Activated CD8-positive, alpha-beta T cell treated with anti-CD3 and anti-CD28 coated beads, Interleukin-2, amount 10 ng/mL, durations not matched to agents 7 days and 5 days (primary cell): ENCODE results near the gene HDAC1. TPM values are rescaled to one million over a fixed set of nuclear protein-coding genes. Genes with fewer than 3 reads are reported as not detected.
"Not testable (repeated sequence)": the region's sequence is repeated elsewhere in the genome, so short reads cannot be mapped to it uniquely, and the experiment has no call there.

Source experiments
- ATAC-seq: fragments of 150-1000 bp; cut with Tn5 transposase; one replicate; pipeline ENCODE4 v1.10.0; 2021; ENCODE audit warnings: moderate library complexity
- CTCF ChIA-PET: fragments of 350-600 bp; sonication (Branson Sonifier 250); formaldehyde crosslinking; loops from one replicate; lab custom pipeline; 2021; ENCODE audit warnings: antibody characterized with exemption; lab: Charles Lee
- POLR2A ChIA-PET: fragments of 350-600 bp; sonication (Branson Sonifier 250); formaldehyde crosslinking; loops from one replicate; lab custom pipeline; 2021; ENCODE audit warnings: antibody characterized with exemption; lab: Charles Lee
- DNase-seq: peaks from one replicate; pipeline ENCODE4 v3.0.0-alpha.2; 2020
- H3K27ac Mint-ChIP-seq: one replicate; pipeline ENCODE4 v1.8.0; 2021; ENCODE audit warnings: mild to moderate bottlenecking, mixed read lengths
- H3K27me3 Mint-ChIP-seq: one replicate; pipeline ENCODE4 v1.8.0; 2021; ENCODE audit warnings: low read depth, mixed read lengths
- H3K36me3 Mint-ChIP-seq: one replicate; pipeline ENCODE4 v1.8.0; 2021; ENCODE audit warnings: low read depth, mixed read lengths
- H3K4me1 Mint-ChIP-seq: one replicate; pipeline ENCODE4 v1.8.0; 2021; ENCODE audit warnings: low read depth, mixed read lengths
- H3K4me3 Mint-ChIP-seq: one replicate; pipeline ENCODE4 v1.8.0; 2021; ENCODE audit warnings: mild to moderate bottlenecking, mixed read lengths
- H3K9me3 Mint-ChIP-seq: one replicate; pipeline ENCODE4 v1.8.0; 2022; ENCODE audit warnings: mixed read lengths; ENCODE audit not compliant: insufficient read depth
- total RNA-seq, 2 experiments: library from RNA; stranded (reverse); gene quantifications; one replicate each; pipeline ENCODE4 v1.2.3, GENCODE V29; 2021

HDAC1 gene
- total RNA-seq, 2 experiments from 2014 or later, result 219 to 227 TPM

- H3K36me3 Mint-ChIP-seq, result peaks cover 82% of the 10 kb centered on the region
- no peaks in the 10 kb centered on the region for H3K9me3 Mint-ChIP-seq
- no peak overlapping the region for H3K4me3 Mint-ChIP-seq
- H3K27me3 Mint-ChIP-seq, result no peaks in the 10 kb centered on the region
- CTCF ChIA-PET, result interaction anchor here (1.0 to 2.0 kb wide), 3 partner anchors 24 to 59 kb away, joined by 4 to 9 read pairs (median 6); partner anchors contain the start of genes FAM167B and LCK
- no peak for DNase-seq
- POLR2A ChIA-PET, result interaction anchor here (0.6 to 2.1 kb wide), 5 partner anchors 17 to 65 kb away, joined by 3 to 15 read pairs (median 4); partner anchors contain the start of genes HDAC1 and LCK
- no peak for ATAC-seq
- H3K4me1 Mint-ChIP-seq, result peaks cover 59% of the 10 kb centered on the region
- peak overlapping the region; percentile 86 for H3K27ac Mint-ChIP-seq
These were observed 17.1 kb upstream of the HDAC1 start for GRCh38 chr1:32274646-32275340.

- ATAC-seq (no peak), DNase-seq (no peak)
- Mint-ChIP-seq H3K27ac (peak overlapping the region; percentile 86), H3K9me3 (no peaks in the 10 kb centered on the region), H3K36me3 (peaks cover 84% of the 10 kb centered on the region), H3K27me3 (no peaks in the 10 kb centered on the region), H3K4me1 (peaks cover 56% of the 10 kb centered on the region), H3K4me3 (no peak overlapping the region)
- POLR2A ChIA-PET, result no interaction called here
- CTCF ChIA-PET, result interaction anchor here (2.0 kb wide), 1 partner anchor 27 kb away, joined by 9 read pairs; the partner anchor contains the start of gene FAM167B
These were observed 16.5 kb upstream of the HDAC1 start for GRCh38 chr1:32275424-32275823.

GRCh38 chr1:32276032-32276782, 15.7 kb upstream of the HDAC1 start:
- H3K9me3 Mint-ChIP-seq, result no peaks in the 10 kb centered on the region
- POLR2A ChIA-PET, result interaction anchor here (0.6 kb wide), 1 partner anchor 22 kb away, joined by 3 read pairs; no protein-coding TSS in a partner anchor
- H3K4me3 Mint-ChIP-seq, result no peak overlapping the region
- CTCF ChIA-PET, result interaction anchor here (1.3 kb wide), 1 partner anchor 60 kb away, joined by 5 read pairs; no protein-coding TSS in a partner anchor
- H3K27me3 Mint-ChIP-seq, result no peaks in the 10 kb centered on the region
- no peak for ATAC-seq
- H3K4me1 Mint-ChIP-seq, result peaks cover 53% of the 10 kb centered on the region
- no peak for DNase-seq
- peaks cover 88% of the 10 kb centered on the region for H3K36me3 Mint-ChIP-seq
- peak overlapping the region; percentile 43 for H3K27ac Mint-ChIP-seq

- H3K27ac Mint-ChIP-seq, CTCF ChIA-PET, H3K4me3 Mint-ChIP-seq, H3K4me1 Mint-ChIP-seq, H3K27me3 Mint-ChIP-seq, ATAC-seq, H3K9me3 Mint-ChIP-seq, DNase-seq, POLR2A ChIA-PET: not testable (repeated sequence)
- H3K36me3 Mint-ChIP-seq, result peaks cover 56% of the 10 kb centered on the region
These were observed 7.1 kb upstream of the HDAC1 start for GRCh38 chr1:32284777-32285176.

- ChIA-PET POLR2A (no interaction called here), CTCF (no interaction called here)
- Mint-ChIP-seq H3K4me3 (no peak overlapping the region), H3K27me3 (no peaks in the 10 kb centered on the region), H3K27ac (no peak overlapping the region), H3K4me1 (peaks cover 11% of the 10 kb centered on the region), H3K36me3 (peaks cover 49% of the 10 kb centered on the region), H3K9me3 (no peaks in the 10 kb centered on the region)
- DNase-seq, result no peak
- ATAC-seq, result no peak
These were observed 6.2 kb upstream of the HDAC1 start for GRCh38 chr1:32285658-32286057.

- ChIA-PET POLR2A (interaction anchor here (0.6 to 1.1 kb wide), 3 partner anchors 12 to 877 kb away, joined by 3 to 5 read pairs (median 3); no protein-coding TSS in a partner anchor), CTCF (no interaction called here)
- H3K4me1 Mint-ChIP-seq, result peaks cover 20% of the 10 kb centered on the region
- H3K36me3 Mint-ChIP-seq, result peaks cover 39% of the 10 kb centered on the region
- no peaks in the 10 kb centered on the region for H3K9me3 Mint-ChIP-seq
- ATAC-seq (no peak), DNase-seq (no peak)
- H3K4me3 Mint-ChIP-seq, result no peak overlapping the region
- H3K27ac Mint-ChIP-seq, result no peak overlapping the region
- H3K27me3 Mint-ChIP-seq, result no peaks in the 10 kb centered on the region
These were observed 5.1 kb upstream of the HDAC1 start for GRCh38 chr1:32286763-32287162.

- H3K9me3 Mint-ChIP-seq, result no peaks in the 10 kb centered on the region
- no peak overlapping the region for H3K4me3 Mint-ChIP-seq
- H3K27me3 Mint-ChIP-seq, result no peaks in the 10 kb centered on the region
- POLR2A ChIA-PET, result interaction anchor here (1.5 kb wide), 1 partner anchor 41 kb away, joined by 3 read pairs; no protein-coding TSS in a partner anchor
- CTCF ChIA-PET, result interaction anchor here (4.1 to 4.9 kb wide), 2 partner anchors 41 to 74 kb away, joined by 30 to 42 read pairs; partner anchors contain the start of gene FAM167B
- no peak for DNase-seq
- H3K36me3 Mint-ChIP-seq, result peaks cover 37% of the 10 kb centered on the region
- no peak for ATAC-seq
- no peak overlapping the region for H3K27ac Mint-ChIP-seq
- peaks cover 33% of the 10 kb centered on the region for H3K4me1 Mint-ChIP-seq
These were observed 2.6 kb upstream of the HDAC1 start for GRCh38 chr1:32289256-32289655.

GRCh38 chr1:32291145-32291707, 657 bp upstream of the HDAC1 start:
- POLR2A ChIA-PET, result interaction anchor here (0.6 to 2.6 kb wide), 22 partner anchors 8 to 183 kb away, joined by 3 to 20 read pairs (median 3); partner anchors contain the start of genes CCDC28B, IQCC, KPNA6 and LCK
- no peak for ATAC-seq
- H3K9me3 Mint-ChIP-seq, result no peaks in the 10 kb centered on the region

GRCh38 chr1:32298211-32298610, 6.3 kb downstream of the HDAC1 start:
- Mint-ChIP-seq H3K4me1 (peaks cover 40% of the 10 kb centered on the region), H3K36me3 (peaks cover 53% of the 10 kb centered on the region)
- CTCF ChIA-PET, ATAC-seq, H3K27ac Mint-ChIP-seq, H3K4me3 Mint-ChIP-seq, DNase-seq, H3K9me3 Mint-ChIP-seq, H3K27me3 Mint-ChIP-seq: not testable (repeated sequence)
- POLR2A ChIA-PET, result interaction anchor here (0.9 kb wide), 1 partner anchor 57 kb away, joined by 3 read pairs; no protein-coding TSS in a partner anchor

More at GRCh38 chr1:32291145-32291707, 657 bp upstream of the HDAC1 start:
- peak overlapping the region; percentile 100 for H3K4me3 Mint-ChIP-seq
- no peaks in the 10 kb centered on the region for H3K27me3 Mint-ChIP-seq
- peaks cover 50% of the 10 kb centered on the region for H3K4me1 Mint-ChIP-seq
- peaks cover 35% of the 10 kb centered on the region for H3K36me3 Mint-ChIP-seq
- H3K27ac Mint-ChIP-seq, result peak overlapping the region; percentile 98
- no peak for DNase-seq
- CTCF ChIA-PET, result interaction anchor here (0.6 to 4.9 kb wide), 19 partner anchors 8 to 119 kb away, joined by 3 to 42 read pairs (median 4); partner anchors contain the start of genes CCDC28B, FAM167B, LCK and MARCKSL1

GRCh38 chr1:32299327-32299726, 7.4 kb downstream of the HDAC1 start:
- Mint-ChIP-seq H3K27ac (no peak overlapping the region), H3K36me3 (peaks cover 61% of the 10 kb centered on the region), H3K9me3 (no peaks in the 10 kb centered on the region), H3K27me3 (no peaks in the 10 kb centered on the region), H3K4me1 (peaks cover 34% of the 10 kb centered on the region), H3K4me3 (no peak overlapping the region)
- POLR2A ChIA-PET, result interaction anchor here (0.6 kb wide), 1 partner anchor 13 kb away, joined by 5 read pairs; no protein-coding TSS in a partner anchor
- DNase-seq (no peak), ATAC-seq (no peak)
- CTCF ChIA-PET, result no interaction called here

- ChIA-PET CTCF (interaction anchor here (1.2 to 1.7 kb wide), 2 partner anchors 55 to 87 kb away, joined by 3 to 9 read pairs; no protein-coding TSS in a partner anchor), POLR2A (no interaction called here)
- Mint-ChIP-seq H3K36me3 (peaks cover 64% of the 10 kb centered on the region), H3K27ac (no peak overlapping the region), H3K27me3 (no peaks in the 10 kb centered on the region), H3K4me1 (peaks cover 24% of the 10 kb centered on the region), H3K9me3 (no peaks in the 10 kb centered on the region), H3K4me3 (no peak overlapping the region)
- DNase-seq (no peak), ATAC-seq (no peak)
These were observed 11.5 kb downstream of the HDAC1 start for GRCh38 chr1:32303358-32303757.
